GM21447 (cell line): Measurements from ENCODE around the gene SLC39A6.
"Not testable (repeated sequence)": the region's sequence is repeated elsewhere in the genome, so short reads cannot be mapped to it uniquely, and the experiment has no call there.

ENCODE experiments used
- ATAC-seq: cut with Tn5 transposase; IDR thresholded peaks from one replicate; pipeline ENCODE4 v1.9.1; 2021; ENCODE audit not compliant: unreplicated experiment

SLC39A6 gene

DNA sequence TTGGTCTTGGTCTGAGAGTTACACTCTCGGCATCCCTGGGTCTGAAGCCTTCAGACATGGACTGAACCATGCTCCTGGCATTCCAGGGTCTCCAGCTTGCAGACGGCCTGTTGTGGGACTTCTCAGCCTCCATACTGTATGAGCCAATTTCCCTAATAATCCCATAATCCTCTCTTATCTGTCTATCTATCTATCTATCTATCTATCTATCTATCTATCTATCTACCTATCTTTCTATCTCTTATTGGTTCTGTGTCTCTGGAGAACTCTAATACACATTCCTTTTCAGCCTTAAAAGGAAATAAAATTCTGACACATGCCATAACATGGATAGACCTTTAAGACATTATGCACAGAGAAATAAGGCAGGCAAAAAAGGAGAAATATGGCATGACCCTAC, 24.4 kb downstream of the SLC39A6 start:
- no peak for ATAC-seq

DNA sequence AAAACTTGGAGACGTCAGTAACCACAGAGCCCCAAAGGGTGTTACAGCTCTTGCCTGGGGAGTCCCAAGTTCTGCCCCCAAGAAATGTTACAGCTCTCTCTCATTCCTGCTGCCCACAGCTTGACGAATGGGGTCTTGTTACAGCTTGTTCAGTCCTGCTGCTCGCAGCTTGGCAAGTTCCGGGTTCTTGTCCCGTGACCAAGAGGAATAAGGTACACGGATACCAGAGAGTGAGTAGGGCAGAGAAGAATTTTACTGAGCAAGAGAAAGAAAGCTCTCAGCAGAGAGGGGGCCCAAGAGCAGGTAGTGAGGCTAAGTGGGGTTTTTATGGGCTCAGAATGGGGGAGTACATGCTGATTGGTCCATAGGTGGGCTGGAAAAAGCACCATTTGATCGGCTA, 27.2 kb downstream of the SLC39A6 start:
- no peak for ATAC-seq

GRCh38 chr18:36099311-36099710, 29.8 kb downstream of the SLC39A6 start:
- no peak for ATAC-seq

- ATAC-seq, result no peak
Observed at GRCh38 chr18:36096955-36097354, 32.2 kb downstream of the SLC39A6 start.

DNA sequence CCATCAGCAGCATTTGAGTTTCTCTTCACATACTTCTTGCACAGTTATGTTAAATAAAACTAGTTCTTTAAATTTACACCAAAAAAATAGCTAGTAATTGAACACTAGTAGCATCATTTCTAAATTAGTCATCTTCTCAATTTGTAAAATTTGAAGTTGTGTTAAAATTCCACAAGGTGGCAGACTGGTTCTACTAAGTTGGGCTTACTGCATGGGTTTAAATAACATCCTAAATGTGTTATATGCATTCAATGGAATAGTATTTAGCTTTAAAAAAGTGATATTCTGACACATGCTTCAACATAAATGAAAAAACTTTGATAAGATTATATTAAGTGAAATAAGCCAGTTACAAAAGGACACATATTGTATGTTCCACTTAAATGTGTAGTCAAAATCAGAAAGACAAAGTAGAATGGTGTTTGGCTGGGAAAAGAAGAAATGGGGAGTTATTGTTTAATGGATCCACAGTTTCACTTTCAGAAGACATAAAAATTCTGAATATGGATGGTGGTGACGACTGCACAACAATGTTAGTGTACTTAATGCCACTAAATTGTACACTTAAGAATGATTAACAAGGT, 33.1 kb downstream of the SLC39A6 start:
- ATAC-seq, result no peak

GRCh38 chr18:36094431-36094830, 34.7 kb downstream of the SLC39A6 start:
- no peak for ATAC-seq

GRCh38 chr18:36092116-36092515, 37.0 kb downstream of the SLC39A6 start:
- ATAC-seq, result not testable (repeated sequence)

DNA sequence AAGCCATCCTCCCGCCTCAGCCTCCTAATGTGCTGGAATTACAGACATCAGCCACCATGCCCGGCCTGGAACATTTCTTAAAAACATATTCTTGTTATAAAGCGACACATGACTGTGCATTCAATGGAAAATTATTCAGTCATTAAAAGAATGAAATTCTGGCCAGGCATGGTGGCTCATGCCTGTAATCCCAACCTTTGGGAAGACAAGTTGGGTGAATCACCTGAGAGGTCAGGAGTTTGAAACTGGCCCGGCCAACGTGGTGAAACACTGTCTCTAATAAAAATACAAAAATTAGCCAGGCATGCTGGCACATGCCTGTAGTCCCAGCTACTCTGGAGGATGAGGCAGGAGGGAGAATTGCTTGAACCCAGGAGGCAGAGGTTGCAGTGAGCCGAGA, 40.1 kb downstream of the SLC39A6 start:
- no peak for ATAC-seq

DNA sequence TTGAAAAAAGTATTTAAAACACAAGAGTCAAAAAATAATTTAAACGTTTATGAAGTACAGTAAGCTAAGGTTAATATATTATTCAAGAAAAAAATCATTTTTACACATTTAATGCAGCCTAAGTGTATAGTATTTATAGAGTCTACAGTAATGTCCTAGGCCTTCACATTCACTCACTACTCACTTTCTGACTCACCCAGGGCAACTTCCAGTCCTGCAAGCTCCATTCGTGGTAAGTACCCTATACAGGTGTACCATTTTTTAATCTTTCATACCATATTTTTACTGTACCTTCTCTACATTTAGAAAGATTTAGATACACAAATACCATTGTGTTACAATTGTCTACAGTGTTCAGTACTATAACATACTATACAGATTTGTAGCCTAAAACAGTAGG, 40.9 kb downstream of the SLC39A6 start:
- ATAC-seq, result no peak

GRCh38 chr18:36086186-36086585, 43.0 kb downstream of the SLC39A6 start:
- no peak for ATAC-seq

DNA sequence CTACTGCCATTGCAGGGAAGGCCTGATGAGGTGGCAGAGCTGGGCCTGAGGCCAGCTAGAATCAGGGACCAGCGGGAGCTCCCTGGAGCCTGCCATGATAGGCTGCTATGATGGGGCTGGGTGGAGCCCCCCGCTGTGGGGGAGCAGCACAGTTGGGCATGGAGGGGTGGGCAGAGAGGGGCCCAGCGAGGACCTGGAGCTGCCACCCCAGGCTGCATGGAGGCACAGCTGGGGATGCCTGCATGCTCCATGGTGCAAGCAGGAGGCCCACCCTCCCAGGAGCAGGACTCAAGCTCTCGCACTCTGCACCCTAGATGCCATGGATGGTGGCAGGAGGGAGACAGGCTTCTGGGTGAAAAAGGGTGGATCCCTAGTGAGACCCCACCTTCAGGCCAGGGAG, 43.9 kb downstream of the SLC39A6 start:
- no peak for ATAC-seq

- ATAC-seq, result no peak
Observed at GRCh38 chr18:36083729-36084128, 45.4 kb downstream of the SLC39A6 start.

DNA sequence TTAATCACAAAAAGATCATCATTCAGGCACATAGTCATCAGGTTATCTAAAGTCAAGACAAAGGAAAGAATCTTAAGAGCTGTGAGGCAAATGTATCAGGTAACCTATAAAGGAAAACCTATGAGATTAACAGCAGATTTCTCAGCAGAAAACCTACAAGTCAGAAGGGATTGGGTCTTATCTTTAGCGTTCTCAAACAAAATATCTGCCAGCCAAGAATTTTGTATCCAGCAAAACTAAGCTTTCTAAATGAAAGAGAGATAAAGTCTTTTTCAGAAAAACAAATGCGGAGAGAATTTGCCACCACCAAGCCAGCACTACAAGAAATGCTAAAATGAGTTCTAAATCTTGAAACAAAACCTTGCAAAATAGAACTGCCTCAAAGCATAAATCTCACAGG, 48.0 kb downstream of the SLC39A6 start:
- ATAC-seq, result not testable (repeated sequence)

DNA sequence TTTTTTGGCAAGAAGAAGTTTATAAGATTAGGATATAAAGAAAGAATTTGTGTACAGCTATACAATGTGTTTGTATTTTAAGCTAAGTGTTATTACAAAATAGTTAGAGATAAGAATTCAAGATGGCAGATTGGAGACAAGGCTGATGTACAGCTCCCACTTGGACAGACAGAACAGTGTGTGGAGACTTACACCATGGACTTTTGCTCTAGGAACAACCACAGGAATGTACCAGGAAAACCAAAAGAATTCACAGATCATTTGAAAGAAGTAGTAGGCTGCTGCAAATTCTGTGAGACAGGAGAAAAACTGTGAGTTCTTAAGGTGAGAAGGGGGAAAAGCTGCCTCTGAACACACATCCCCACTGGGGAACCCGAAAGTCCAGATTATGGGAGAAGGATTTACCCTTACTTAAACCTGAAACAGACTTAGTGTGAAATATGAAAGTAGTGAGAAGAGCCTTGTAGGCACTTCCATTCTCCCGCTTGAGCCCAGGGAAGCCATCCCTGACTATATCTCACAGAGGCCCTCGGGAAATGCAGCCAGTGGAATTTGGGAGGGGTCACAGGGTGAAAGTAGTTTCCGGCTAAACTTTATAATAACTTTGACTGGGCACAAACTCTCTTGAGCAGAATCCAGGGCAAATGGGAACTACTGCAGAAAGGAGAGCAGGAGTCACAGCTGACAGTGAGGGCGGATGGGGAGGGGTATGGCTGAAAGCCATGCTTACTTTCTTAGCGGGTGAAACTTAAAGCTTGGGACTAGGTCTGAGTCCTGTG, 50.2 kb downstream of the SLC39A6 start:
- no peak for ATAC-seq

- ATAC-seq, result not testable (repeated sequence)
Observed at GRCh38 chr18:36077764-36078163, 51.4 kb downstream of the SLC39A6 start.

GRCh38 chr18:36075862-36076587, 53.1 kb downstream of the SLC39A6 start:
- ATAC-seq, result no peak

DNA sequence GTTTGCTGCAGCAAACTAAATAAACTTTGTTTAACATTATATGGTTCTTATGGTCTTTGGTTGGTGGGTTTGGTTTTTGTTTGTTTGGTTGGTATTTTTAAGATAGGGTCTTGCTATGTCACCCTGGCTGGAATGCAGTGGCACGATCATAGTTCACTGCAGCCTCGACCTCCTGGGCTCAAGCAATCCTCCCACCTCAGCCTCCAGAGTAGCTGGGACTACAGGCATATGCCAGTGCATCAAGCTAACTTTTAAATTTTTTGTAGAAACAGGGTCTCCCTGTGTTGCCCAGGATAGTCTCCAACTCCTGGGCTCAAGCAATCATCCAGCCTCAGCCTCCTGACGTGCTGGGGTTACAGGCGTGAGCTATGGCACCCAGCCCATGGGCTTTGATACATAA, 54.7 kb downstream of the SLC39A6 start:
- no peak for ATAC-seq

- ATAC-seq, result no peak
Observed at GRCh38 chr18:36073676-36074075, 55.5 kb downstream of the SLC39A6 start.

- ATAC-seq, result not testable (repeated sequence)
Observed at GRCh38 chr18:36072406-36072805, 56.7 kb downstream of the SLC39A6 start.

DNA sequence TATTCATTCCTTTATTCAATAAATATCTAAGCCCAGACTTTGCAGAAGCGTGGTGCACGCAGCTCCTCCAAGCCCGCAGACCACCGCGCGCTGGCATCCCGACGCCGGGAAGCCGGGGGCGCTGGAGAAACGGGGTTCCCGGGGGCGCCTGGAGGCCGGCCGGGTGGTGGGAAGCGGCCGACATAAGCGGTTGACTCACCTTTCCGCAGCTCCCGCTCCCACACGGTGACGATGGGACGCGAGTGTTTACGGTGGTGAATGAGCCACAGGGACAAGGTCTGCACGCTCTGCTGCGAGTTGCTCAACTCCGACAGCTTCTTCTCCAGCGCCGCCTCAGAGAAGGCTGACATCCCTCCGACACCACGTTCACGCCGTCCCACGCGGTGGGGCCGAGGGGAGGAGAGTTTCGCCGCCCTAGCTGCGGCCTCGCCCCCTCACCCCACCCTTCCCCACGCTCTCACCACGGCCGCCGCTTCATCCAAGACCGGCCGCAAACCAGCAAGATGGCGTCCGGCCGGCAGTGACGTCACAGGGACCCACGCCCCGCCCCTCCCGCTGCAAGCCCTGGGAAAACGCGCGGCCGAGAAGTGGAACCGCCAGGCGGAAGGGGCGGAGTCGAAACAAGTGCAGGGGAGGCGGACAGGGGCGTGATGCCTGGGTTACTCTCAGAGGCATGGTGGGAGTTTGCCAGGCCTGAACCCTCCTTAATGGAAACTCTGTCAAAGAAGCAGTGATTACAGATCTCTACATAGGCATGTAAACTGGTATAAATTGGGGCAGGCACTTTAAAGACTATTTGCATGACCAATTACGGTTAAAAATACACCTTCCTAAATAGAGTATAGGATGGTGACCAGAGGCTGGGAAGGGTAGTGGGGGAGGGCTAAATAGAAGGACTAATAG, 61.8 kb downstream of the SLC39A6 start, which contains the start of gene RPRD1A:
TSS of gene RPRD1A (minus strand) at position 505 of the 903 bp plus-strand sequence. CDS start at position 350, 155 bp downstream.
- ATAC-seq, result peak; percentile 97

DNA sequence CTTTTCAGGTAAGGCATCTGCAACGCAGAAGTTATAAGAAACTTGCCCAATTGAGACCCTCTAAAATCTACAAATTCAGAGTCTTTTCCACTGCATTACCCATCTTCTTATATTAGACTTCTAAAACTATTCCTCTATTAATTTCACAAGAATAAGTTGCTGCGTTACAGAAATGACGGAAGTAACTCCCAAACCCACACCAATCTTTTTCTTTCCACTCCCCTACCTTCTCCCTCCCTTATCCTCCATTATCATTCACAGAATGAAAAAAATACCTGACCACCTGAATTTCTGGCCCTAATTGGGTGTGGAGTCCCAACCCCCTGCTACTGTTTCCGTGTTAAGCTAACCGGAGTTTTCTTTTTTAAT, 62.5 kb downstream of the SLC39A6 start:
- ATAC-seq, result peak; percentile 8
